ENCODE measurements around the gene CAPN14.

CAPN14 gene

GRCh38 chr2:31129375-31130171 lies 87.7 kb downstream of the CAPN14 start:
- DNase-seq (ENCODE audit: low read depth), result no peak

DNA sequence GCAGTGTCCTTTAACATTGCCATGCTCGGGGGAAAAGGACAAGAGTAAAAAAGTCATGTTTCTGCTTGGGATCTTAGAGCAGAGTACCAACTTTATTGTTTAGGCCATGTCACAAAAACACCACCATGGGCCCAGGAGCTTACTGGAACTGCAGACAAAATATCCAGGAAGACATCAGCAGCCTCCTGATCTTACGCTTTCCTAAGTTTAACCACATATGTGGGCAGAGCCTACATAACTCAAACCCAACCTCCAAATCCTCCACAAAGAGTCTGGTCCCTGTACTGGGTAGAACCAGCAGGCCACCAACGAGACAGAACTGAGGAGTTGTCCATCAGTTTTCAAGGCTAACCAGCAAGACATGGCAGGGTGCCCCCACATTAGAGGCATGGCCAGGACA lies 89.4 kb downstream of the CAPN14 start:
- no peak overlapping the region for H3K4me3 ChIP-seq (ENCODE audit: low read length)
- TF ChIP-seq, protein P1, sequence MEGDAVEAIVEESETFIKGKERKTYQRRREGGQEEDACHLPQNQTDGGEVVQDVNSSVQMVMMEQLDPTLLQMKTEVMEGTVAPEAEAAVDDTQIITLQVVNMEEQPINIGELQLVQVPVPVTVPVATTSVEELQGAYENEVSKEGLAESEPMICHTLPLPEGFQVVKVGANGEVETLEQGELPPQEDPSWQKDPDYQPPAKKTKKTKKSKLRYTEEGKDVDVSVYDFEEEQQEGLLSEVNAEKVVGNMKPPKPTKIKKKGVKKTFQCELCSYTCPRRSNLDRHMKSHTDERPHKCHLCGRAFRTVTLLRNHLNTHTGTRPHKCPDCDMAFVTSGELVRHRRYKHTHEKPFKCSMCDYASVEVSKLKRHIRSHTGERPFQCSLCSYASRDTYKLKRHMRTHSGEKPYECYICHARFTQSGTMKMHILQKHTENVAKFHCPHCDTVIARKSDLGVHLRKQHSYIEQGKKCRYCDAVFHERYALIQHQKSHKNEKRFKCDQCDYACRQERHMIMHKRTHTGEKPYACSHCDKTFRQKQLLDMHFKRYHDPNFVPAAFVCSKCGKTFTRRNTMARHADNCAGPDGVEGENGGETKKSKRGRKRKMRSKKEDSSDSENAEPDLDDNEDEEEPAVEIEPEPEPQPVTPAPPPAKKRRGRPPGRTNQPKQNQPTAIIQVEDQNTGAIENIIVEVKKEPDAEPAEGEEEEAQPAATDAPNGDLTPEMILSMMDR (conservative IDR thresholded peaks at IDR 0.05; ENCODE audit: low read depth, low read length), result no peak
- DNase-seq (ENCODE audit: low read depth), result no peak

More at GRCh38 chr2:31129375-31130171, 87.7 kb downstream of the CAPN14 start:
- TF ChIP-seq, protein P1 (conservative IDR thresholded peaks at IDR 0.05; ENCODE audit: low read depth, low read length), result no peak
- H3K4me3 ChIP-seq (ENCODE audit: low read length), result no peak overlapping the region

- DNase-seq (ENCODE audit: low read depth), result peak; percentile 41
- TF ChIP-seq, protein P1 (conservative IDR thresholded peaks at IDR 0.05; ENCODE audit: low read depth, low read length), result no peak
- no peak overlapping the region for H3K4me3 ChIP-seq (ENCODE audit: low read length)
Observed at GRCh38 chr2:31125918-31126695, 91.2 kb downstream of the CAPN14 start.

GRCh38 chr2:31124904-31125303 lies 92.4 kb downstream of the CAPN14 start:
- TF ChIP-seq, protein P1 (conservative IDR thresholded peaks at IDR 0.05; ENCODE audit: low read depth, low read length), result no peak
- no peak for DNase-seq (ENCODE audit: low read depth)
- no peak overlapping the region for H3K4me3 ChIP-seq (ENCODE audit: low read length)
